Endothelial cell (in vitro differentiated cells): ENCODE results near the gene HKDC1. TPM values are rescaled to one million over a fixed set of nuclear protein-coding genes. Genes with fewer than 3 reads are reported as not detected.

Source experiments
- DNase-seq: peaks from one replicate; pipeline ENCODE4 v3.0.0; 2021; ENCODE audit warnings: low spot score
- H3K27ac Mint-ChIP-seq: one replicate; pipeline ENCODE4 v1.8.0; 2021; ENCODE audit warnings: mixed read lengths, inconsistent platforms; ENCODE audit not compliant: unreplicated experiment
- H3K27me3 Mint-ChIP-seq: one replicate; pipeline ENCODE4 v1.8.0; 2021; ENCODE audit warnings: mild to moderate bottlenecking, moderate library complexity, mixed read lengths, inconsistent platforms; ENCODE audit not compliant: unreplicated experiment
- H3K36me3 Mint-ChIP-seq: one replicate; pipeline ENCODE4 v1.8.0; 2021; ENCODE audit warnings: mild to moderate bottlenecking, low read depth, mixed read lengths, inconsistent platforms; ENCODE audit not compliant: unreplicated experiment
- H3K4me1 Mint-ChIP-seq: one replicate; pipeline ENCODE4 v1.8.0; 2021; ENCODE audit warnings: mild to moderate bottlenecking, mixed read lengths, inconsistent platforms; ENCODE audit not compliant: unreplicated experiment
- H3K4me3 Mint-ChIP-seq: one replicate; pipeline ENCODE4 v1.8.0; 2021; ENCODE audit warnings: mild to moderate bottlenecking, mixed read lengths, inconsistent platforms; ENCODE audit not compliant: unreplicated experiment
- H3K9me3 Mint-ChIP-seq: one replicate; pipeline ENCODE4 v1.8.0; 2021; ENCODE audit warnings: mixed read lengths, inconsistent platforms; ENCODE audit not compliant: unreplicated experiment
- total RNA-seq: library from RNA; stranded (reverse); fragmentation: NEBNext Ultra II Directional; extraction: Animal tissue kit (Norgen Biotek cat#: 25700); gene quantifications from one replicate; pipeline ENCODE4 v1.2.1, GENCODE V29; 2021; ENCODE audit not compliant: unreplicated experiment
- TF ChIP-seq, protein P1 (sequence below): fragments of 200-600 bp; sonication (generic); IDR thresholded peaks from one replicate; pipeline ENCODE4 v1.5.0; 2021; ENCODE audit warnings: antibody characterized with exemption; ENCODE audit not compliant: unreplicated experiment

Gene HKDC1
- total RNA-seq, 1 donor from 2014 or later = 0.31 TPM

DNA sequence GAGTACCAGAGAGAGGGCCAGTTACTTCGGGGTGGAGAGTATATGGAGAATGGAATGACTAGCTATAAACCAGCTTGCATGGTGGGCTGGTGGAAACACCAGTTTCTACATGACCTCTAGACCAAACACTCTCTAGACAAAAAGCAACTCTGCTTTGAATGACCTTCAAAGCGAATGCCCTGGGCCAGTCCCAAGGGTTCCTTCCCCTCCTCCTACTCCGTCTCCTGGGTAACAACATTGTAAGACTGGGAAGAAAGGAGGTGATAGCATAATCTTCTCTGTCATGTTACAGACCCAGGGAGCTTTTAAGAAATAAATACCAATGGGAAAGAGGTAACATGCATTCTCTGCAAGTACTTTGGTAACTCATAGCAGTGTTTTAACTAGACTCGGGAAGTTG is 65.6 kb downstream of the HKDC1 start:
- H3K27me3 Mint-ChIP-seq = peaks cover 2% of the 10 kb centered on the region
- H3K4me3 Mint-ChIP-seq = no peak overlapping the region
- H3K4me1 Mint-ChIP-seq = peaks cover 4% of the 10 kb centered on the region
- TF ChIP-seq, protein P1, sequence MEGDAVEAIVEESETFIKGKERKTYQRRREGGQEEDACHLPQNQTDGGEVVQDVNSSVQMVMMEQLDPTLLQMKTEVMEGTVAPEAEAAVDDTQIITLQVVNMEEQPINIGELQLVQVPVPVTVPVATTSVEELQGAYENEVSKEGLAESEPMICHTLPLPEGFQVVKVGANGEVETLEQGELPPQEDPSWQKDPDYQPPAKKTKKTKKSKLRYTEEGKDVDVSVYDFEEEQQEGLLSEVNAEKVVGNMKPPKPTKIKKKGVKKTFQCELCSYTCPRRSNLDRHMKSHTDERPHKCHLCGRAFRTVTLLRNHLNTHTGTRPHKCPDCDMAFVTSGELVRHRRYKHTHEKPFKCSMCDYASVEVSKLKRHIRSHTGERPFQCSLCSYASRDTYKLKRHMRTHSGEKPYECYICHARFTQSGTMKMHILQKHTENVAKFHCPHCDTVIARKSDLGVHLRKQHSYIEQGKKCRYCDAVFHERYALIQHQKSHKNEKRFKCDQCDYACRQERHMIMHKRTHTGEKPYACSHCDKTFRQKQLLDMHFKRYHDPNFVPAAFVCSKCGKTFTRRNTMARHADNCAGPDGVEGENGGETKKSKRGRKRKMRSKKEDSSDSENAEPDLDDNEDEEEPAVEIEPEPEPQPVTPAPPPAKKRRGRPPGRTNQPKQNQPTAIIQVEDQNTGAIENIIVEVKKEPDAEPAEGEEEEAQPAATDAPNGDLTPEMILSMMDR = no peak
- H3K27ac Mint-ChIP-seq = no peak overlapping the region
- no peak for DNase-seq
- no peaks in the 10 kb centered on the region for H3K36me3 Mint-ChIP-seq
- no peaks in the 10 kb centered on the region for H3K9me3 Mint-ChIP-seq

DNA sequence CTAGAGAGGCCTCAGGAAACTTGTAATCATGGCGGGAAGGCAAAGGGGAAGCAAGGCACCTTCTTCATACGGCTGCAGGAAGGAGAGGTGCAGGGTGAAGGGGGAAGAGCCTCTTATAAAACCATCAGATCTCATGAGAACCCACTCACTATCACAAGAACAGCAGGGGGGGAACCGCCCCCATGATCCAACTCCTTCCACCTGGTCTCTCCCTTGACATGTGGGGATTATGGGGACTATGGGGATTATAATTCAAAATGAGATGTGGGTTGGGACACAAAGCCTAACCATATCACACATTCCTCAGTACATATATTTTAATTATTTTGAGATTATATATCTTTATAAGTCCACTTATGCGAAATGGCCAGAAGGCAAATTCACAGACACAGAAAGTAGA is 67.0 kb downstream of the HKDC1 start:
- Mint-ChIP-seq H3K9me3 (no peaks in the 10 kb centered on the region), H3K27ac (no peak overlapping the region), H3K4me1 (peaks cover 4% of the 10 kb centered on the region), H3K4me3 (no peak overlapping the region), H3K36me3 (no peaks in the 10 kb centered on the region), H3K27me3 (peaks cover 2% of the 10 kb centered on the region)
- DNase-seq = no peak
- TF ChIP-seq, protein P1 = no peak

DNA sequence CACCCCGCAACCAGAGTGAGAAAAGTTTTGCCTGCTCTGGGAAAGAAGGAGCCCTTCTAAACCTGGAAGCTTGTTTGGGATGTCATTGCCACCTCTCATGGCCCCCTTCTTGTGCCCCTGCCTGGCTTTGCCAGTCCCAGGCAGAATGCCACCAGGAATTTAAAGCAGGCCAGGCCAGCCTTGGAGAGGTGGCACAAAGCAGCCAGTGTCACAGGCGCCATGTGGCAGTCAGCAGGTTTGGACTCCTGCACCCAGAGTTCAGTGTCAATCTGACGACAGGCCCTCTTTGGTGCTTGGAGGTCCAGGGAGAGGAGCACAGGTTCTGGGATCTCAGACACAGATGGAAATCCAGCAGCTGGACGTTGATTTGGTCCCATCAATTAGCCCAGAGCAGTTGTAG is 70.9 kb downstream of the HKDC1 start:
- peaks cover 4% of the 10 kb centered on the region for H3K4me1 Mint-ChIP-seq
- H3K27me3 Mint-ChIP-seq = peaks cover 2% of the 10 kb centered on the region
- no peak overlapping the region for H3K27ac Mint-ChIP-seq
- DNase-seq = no peak
- TF ChIP-seq, protein P1 = no peak
- H3K36me3 Mint-ChIP-seq = no peaks in the 10 kb centered on the region
- no peaks in the 10 kb centered on the region for H3K9me3 Mint-ChIP-seq
- H3K4me3 Mint-ChIP-seq = no peak overlapping the region

DNA sequence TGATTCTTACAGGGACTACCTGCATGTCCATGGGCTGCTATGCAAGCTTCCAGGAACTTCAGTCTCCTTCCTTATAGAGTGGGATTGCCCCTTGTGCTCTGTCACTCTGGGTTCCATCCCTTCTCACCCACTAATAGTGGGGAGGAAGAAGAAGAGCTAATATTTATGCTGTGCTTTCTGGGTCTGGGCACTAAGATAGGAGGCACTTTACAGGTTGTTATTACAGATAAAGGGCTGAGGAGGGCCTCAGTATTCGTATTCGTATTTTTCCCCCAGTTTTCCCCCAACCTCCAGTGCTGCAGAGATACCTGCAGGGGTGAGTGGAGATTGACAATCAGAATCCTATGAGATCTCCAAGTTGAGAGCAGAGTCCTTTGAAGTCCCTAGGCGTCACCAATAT is 72.3 kb downstream of the HKDC1 start:
- Mint-ChIP-seq H3K27me3 (peaks cover 2% of the 10 kb centered on the region), H3K4me1 (peaks cover 8% of the 10 kb centered on the region), H3K4me3 (no peak overlapping the region), H3K9me3 (no peaks in the 10 kb centered on the region), H3K27ac (no peak overlapping the region), H3K36me3 (no peaks in the 10 kb centered on the region)
- no peak for DNase-seq
- TF ChIP-seq, protein P1 = no peak

DNA sequence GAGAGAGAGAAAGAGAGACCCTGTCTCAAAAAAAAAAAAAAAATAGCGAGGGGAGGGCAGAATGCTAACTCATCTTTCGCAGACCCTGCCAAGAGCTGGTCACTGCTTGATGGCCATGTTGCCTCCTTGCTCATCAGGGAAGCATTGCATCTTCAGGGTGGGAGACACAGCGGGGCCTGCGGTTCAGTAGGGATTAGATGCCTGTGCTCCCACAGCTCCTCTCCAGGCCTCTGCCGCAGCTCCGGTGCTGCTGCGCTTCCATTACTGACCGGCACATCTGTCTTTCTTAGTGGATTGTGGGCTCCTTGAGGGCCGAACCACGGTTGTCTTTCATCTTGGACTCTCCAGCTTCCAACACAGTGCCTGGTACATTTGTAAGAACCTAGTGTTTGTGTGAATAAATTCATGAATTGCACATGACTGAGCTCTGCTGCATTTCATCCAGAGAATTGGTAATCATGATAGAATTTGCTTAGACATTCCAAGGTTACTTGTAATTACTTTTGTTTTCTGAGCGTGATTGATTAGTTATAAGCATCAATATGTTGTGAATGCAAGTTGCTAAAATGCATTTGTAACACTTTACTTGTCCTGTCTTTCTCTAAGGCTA is 75.0 kb downstream of the HKDC1 start:
- H3K4me3 Mint-ChIP-seq = no peak overlapping the region
- no peaks in the 10 kb centered on the region for H3K27me3 Mint-ChIP-seq
- DNase-seq = no peak
- TF ChIP-seq, protein P1 = no peak
- H3K4me1 Mint-ChIP-seq = peaks cover 8% of the 10 kb centered on the region
- no peak overlapping the region for H3K27ac Mint-ChIP-seq
- no peaks in the 10 kb centered on the region for H3K36me3 Mint-ChIP-seq
- no peaks in the 10 kb centered on the region for H3K9me3 Mint-ChIP-seq
